Psoas muscle (tissue), 8 donors: ENCODE data around the gene PLXDC2. TPM values are rescaled to one million over a fixed set of nuclear protein-coding genes. Genes with fewer than 3 reads are reported as not detected.
"Not testable (repeated sequence)": the region's sequence is repeated elsewhere in the genome, so short reads cannot be mapped to it uniquely, and the experiment has no call there.

Source experiments
- ATAC-seq, 4 donors: fragments of 200-7000 bp; cut with Tn5 transposase; one replicate each; pipeline ENCODE4 v1.9.1; 2020; ENCODE audit warnings: moderate library complexity in 3 of 4, mild to moderate bottlenecking in 2 of 4
- DNase-seq, 2 donors: peaks; one replicate each; pipeline ENCODE4 v3.0.0-alpha.2; 2020
- H3K27ac ChIP-seq: fragments of 200-600 bp; one replicate; pipeline ENCODE4 v1.8.0; 2022
- H3K27me3 ChIP-seq, 3 donors: fragments of 200-600 bp in 1 of 3; one replicate each; pipeline versions ENCODE4 v1.6.1 to v1.8.0; 2013 to 2022; ENCODE audit warnings: low read length in 2 of 3, mild to moderate bottlenecking in 2 of 3, moderate library complexity in 1 of 3; ENCODE audit not compliant: insufficient read depth in 3 of 3
- H3K36me3 ChIP-seq, 2 donors: fragments of 200-600 bp in 1 of 2; one replicate each; pipeline versions ENCODE4 v1.6.1 to v1.8.0; 2013 to 2022; ENCODE audit warnings: low read depth in 1 of 2, mild to moderate bottlenecking in 1 of 2, moderate library complexity in 1 of 2; ENCODE audit not compliant: insufficient read depth in 1 of 2
- H3K4me1 ChIP-seq: fragments of 200-600 bp; one replicate; pipeline ENCODE4 v1.8.0; 2022
- H3K4me3 ChIP-seq: fragments of 200-600 bp; one replicate; pipeline ENCODE4 v1.8.0; 2022; ENCODE audit warnings: mild to moderate bottlenecking
- H3K9me3 ChIP-seq: fragments of 200-600 bp; one replicate; pipeline ENCODE4 v1.8.0; 2022
- WGBS, 3 donors: extraction: QIAGEN DNeasy Blood & Tissue Kit; methylation state at CpG; one replicate each; pipeline versions ENCODE4 v1.1.6 to v1.1.7; 2013; 5-methylcytosine and 5-hydroxymethylcytosine counted together
- intact Hi-C, 2 donors: fragments of 100-400 bp; cut with DNase I; formaldehyde crosslinking; loops; one replicate each; pipeline versions ENCODE4 v1.11.0 to v1.14.2; 2022
- polyA plus RNA-seq, 3 donors: library from polyadenylated mRNA; stranded (reverse); fragments of 200-250 nt; gene quantifications; one replicate each; pipeline ENCODE4 v1.2.3, GENCODE V29; 2013
- total RNA-seq, 4 donors: library from RNA; stranded (reverse); fragmentation: NEBNext Ultra II Directional in 2 of 4; extraction: Animal tissue kit (Norgen Biotek cat#: 25700) in 2 of 4; gene quantifications; one replicate each; pipeline versions ENCODE4 v1.2.1 to v1.2.4, GENCODE V29; 2021 to 2023
- TF ChIP-seq, protein P1 (sequence below): fragments of 200-600 bp; IDR thresholded peaks from one replicate; pipeline ENCODE4 v1.8.0; 2022; ENCODE audit warnings: antibody characterized with exemption
- donor health status: healthy with polysubstance abuse.
- donor health status: DM: no; HTN: no; CAD: no; lungs with moderate emphysema.
- donor health status: Bipolar disorder and iron deficiency.
- donor health status: healthy.
- donor health status: DM: yes; HTN: yes; CAD: no.
- donor health status: DM: no; HTN: no; CAD: no.
- donor health status: DM: no; HTN: no; CAD: no.
- donor health status: DM: yes; HTN: yes; CAD: no.

Gene PLXDC2
- total and polyA plus RNA-seq, 7 donors: 2.3 to 21.4 (median 9.2) TPM

DNA sequence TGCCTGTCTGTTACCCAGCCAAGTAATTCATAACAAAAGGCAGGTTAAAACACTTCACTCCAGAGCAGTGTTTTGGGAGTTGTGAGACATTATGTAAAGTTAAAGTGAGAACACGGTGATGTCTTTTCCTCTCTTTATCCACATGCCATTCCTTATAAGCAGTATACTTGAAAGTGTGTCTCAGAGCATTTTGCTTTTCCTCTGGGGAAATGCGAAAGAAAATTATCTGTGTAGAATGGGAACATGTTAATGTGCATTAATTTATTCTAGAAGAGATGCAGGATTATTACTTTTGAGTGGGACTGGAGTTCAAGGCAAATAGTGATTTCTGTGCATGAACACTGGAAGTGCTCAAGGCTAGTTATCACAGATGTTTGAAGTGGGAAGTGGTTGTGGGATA is 170.4 kb downstream of the PLXDC2 start:
- no peak overlapping the region for H3K27ac ChIP-seq
- TF ChIP-seq, protein P1, sequence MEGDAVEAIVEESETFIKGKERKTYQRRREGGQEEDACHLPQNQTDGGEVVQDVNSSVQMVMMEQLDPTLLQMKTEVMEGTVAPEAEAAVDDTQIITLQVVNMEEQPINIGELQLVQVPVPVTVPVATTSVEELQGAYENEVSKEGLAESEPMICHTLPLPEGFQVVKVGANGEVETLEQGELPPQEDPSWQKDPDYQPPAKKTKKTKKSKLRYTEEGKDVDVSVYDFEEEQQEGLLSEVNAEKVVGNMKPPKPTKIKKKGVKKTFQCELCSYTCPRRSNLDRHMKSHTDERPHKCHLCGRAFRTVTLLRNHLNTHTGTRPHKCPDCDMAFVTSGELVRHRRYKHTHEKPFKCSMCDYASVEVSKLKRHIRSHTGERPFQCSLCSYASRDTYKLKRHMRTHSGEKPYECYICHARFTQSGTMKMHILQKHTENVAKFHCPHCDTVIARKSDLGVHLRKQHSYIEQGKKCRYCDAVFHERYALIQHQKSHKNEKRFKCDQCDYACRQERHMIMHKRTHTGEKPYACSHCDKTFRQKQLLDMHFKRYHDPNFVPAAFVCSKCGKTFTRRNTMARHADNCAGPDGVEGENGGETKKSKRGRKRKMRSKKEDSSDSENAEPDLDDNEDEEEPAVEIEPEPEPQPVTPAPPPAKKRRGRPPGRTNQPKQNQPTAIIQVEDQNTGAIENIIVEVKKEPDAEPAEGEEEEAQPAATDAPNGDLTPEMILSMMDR: no peak

DNA sequence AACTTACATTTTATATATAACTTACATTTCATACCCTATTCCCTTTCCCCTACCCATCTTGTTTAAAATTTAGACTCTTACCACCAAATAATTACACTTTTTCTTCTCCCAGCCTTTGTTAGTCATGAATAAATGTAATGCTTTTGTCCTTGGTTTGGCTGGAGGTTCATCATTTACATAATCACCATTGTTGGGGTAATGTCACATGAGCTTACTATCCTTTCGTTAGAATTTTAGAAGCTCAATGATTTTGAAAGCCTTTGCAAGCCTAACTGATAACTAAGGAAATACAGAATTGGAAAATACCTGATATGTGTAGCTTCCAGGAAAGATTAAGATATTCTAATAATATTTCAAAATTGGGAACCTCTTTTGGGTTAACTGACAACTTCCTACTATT is 171.7 kb downstream of the PLXDC2 start:
- Histone ChIP-seq H3K9me3 (no peaks in the 10 kb centered on the region), H3K4me1 (no peaks in the 10 kb centered on the region), H3K27ac (no peak overlapping the region), H3K4me3 (no peak overlapping the region), H3K27me3 (no peaks in the 10 kb centered on the region), H3K36me3 (no peaks in the 10 kb centered on the region)
- DNase-seq: no peak
- TF ChIP-seq, protein P1: no peak
- WGBS, 3 donors: 0 to 40% (median 26%) methylated on average over 1 of the region's 1 CpG
- intact Hi-C loops: no loop called here
- no peak for ATAC-seq

More for the DNA sequence above, 170.4 kb downstream of the PLXDC2 start:
- intact Hi-C loops: no loop called here
- ATAC-seq: no peak
- H3K27me3 ChIP-seq: no peaks in the 10 kb centered on the region
- H3K4me3 ChIP-seq: no peak overlapping the region
- no peaks in the 10 kb centered on the region for H3K4me1 ChIP-seq
- no peak for DNase-seq
- 69 to 75% (median 73%) methylated on average over 2 of the region's 2 CpGs for WGBS, 3 donors
- no peaks in the 10 kb centered on the region for H3K36me3 ChIP-seq
- H3K9me3 ChIP-seq: no peaks in the 10 kb centered on the region

DNA sequence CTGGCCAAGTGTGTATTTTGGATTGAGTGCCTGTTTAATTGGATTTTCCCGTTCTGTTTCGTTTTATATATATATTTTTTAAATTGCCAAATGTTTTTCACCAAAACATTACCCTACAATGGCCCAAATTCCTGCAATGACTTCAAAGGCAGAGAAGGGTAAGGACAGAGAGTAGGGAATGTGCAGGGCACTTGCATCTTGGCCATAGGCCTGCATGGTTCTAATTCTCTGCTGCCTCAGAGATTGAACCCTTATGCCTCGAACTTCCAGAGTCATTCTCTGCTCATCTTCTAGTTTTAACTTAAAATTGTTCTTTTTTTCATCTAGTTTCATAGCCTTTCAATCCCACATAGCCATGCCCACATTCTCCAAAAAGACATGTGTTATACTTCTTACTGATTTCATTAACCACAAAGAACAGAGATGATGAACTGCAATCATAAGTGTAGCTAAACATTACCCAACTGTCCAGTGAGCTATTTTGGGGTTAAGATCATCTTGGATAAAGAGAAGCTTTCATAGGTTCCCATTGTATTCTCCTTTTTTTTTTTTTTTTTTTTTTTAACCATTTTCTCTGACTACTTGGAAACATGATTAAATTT is 177.6 kb downstream of the PLXDC2 start:
- WGBS, 3 donors: 87 to 96% (median 94%) methylated on average over 3 of the region's 3 CpGs
- no peak for ATAC-seq
- Histone ChIP-seq H3K27me3 (no peaks in the 10 kb centered on the region), H3K4me1 (no peaks in the 10 kb centered on the region), H3K36me3 (no peaks in the 10 kb centered on the region), H3K4me3 (no peak overlapping the region), H3K9me3 (no peaks in the 10 kb centered on the region), H3K27ac (no peak overlapping the region)
- TF ChIP-seq, protein P1: no peak
- intact Hi-C loops: no loop called here
- DNase-seq: no peak

DNA sequence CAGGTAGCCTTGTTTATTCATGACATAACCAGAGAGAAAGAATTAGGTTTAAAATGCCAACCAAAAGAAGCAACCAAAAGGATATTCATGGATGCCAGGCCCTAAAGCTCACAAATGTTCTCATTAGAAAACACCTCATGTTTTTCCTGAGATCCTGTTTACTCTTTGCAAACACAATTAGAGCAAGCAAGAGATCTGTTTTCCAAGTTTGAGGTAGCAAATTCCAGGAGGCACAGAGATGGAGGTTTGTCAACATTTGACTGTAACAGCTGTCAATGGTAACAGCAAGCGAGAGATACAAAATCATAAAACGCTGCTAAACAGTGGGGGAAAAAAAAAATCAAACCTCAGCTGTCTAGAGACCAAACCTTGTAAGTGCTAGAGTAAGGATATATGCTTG is 182.2 kb downstream of the PLXDC2 start:
- Histone ChIP-seq H3K9me3 (no peaks in the 10 kb centered on the region), H3K27ac (no peak overlapping the region), H3K27me3 (no peaks in the 10 kb centered on the region), H3K4me3 (no peak overlapping the region), H3K36me3 (no peaks in the 10 kb centered on the region), H3K4me1 (peaks cover 7% of the 10 kb centered on the region)
- WGBS, 3 donors: 16 to 35% (median 19%) methylated on average over 2 of the region's 2 CpGs
- TF ChIP-seq, protein P1: no peak
- DNase-seq (no peak), ATAC-seq (no peak)
- intact Hi-C loops: no loop called here

DNA sequence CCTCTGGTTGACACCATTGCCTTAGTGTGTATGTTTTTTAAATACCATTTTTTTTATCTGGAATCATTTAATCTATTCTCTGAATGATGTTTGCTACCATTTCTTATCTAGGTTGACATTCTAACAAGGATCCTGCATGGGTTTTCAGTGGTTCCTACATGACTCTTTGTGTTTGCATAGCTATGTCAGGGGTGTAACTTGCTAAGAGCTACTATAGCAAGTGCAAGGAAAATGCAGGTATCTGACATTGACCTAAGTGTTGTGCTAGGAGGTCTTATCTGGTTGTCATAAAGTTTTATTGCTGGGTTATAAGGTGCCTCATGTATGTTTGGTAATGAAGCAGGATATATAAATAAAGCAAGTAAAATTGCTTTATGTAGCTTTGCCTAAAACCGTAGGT is 183.2 kb downstream of the PLXDC2 start:
- 87 to 97% (median 95%) methylated on average over 1 of the region's 1 CpG for WGBS, 3 donors

DNA sequence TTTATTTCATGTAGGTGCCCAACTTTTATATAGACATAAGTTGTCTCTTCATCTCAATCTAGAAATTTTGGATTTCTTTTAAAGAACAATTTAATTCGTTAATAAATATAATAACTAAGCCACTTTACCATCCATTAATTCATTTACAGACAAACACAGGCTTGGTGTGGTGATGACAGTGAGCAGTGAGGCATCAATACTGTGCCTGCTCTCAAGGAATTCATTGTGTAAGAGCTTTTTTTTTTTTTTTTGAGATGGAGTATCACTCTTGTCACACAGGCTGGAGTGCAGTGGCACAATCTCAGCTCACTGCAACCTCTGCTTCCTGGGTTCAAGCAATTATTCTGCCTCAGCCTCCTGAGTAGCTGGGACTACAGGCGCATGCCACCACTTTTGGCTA is 185.8 kb downstream of the PLXDC2 start:
- peak in 2 of 4 donors; percentile 30 to 52 for ATAC-seq
- H3K9me3 ChIP-seq, H3K27me3 ChIP-seq, H3K36me3 ChIP-seq, H3K4me3 ChIP-seq, H3K27ac ChIP-seq, DNase-seq: not testable (repeated sequence)
- H3K4me1 ChIP-seq: peaks cover 11% of the 10 kb centered on the region
- whole genome bisulfite sequencing, 3 donors: 92 to 98% (median 92%) methylated on average over 2 of the region's 2 CpGs
- intact Hi-C loops: loop anchor here in 1 of 2 donors (5.0 kb wide), 1 partner anchor 185 kb away; the partner anchor contains the start of gene PLXDC2

More for the DNA sequence above, 183.2 kb downstream of the PLXDC2 start:
- Histone ChIP-seq H3K4me1 (peaks cover 7% of the 10 kb centered on the region), H3K36me3 (no peaks in the 10 kb centered on the region), H3K27me3 (no peaks in the 10 kb centered on the region), H3K4me3 (no peak overlapping the region), H3K9me3 (no peaks in the 10 kb centered on the region), H3K27ac (no peak overlapping the region)
- intact Hi-C loops: no loop called here
- no peak for ATAC-seq
- no peak for DNase-seq
- TF ChIP-seq, protein P1: no peak
